HL-60 (cell line): ENCODE results near the gene ARSD.

ENCODE experiments used
- GABPA ChIP-seq: IDR thresholded peaks from 2 replicates; pipeline ENCODE4 v1.6.1; 2012; ENCODE audit warnings: low read depth
- POLR2AphosphoS5 ChIP-seq: IDR thresholded peaks from 2 replicates; pipeline ENCODE4 v1.6.1; 2012; ENCODE audit warnings: low read depth
- TF ChIP-seq, protein P1 (sequence below): IDR thresholded peaks from one replicate; pipeline ENCODE4 v1.5.1; 2011; ENCODE audit warnings: low read length, control low read depth, inconsistent platforms; ENCODE audit not compliant: insufficient read depth
- TF ChIP-seq, protein P2 (sequence below): IDR thresholded peaks from 2 replicates; pipeline ENCODE4 v1.6.1; 2012; ENCODE audit warnings: low read depth; ENCODE audit not compliant: insufficient replicate concordance

GRCh38 chrX:2871831-2872230 lies 57.3 kb downstream of the ARSD start:
- TF ChIP-seq, protein P1, sequence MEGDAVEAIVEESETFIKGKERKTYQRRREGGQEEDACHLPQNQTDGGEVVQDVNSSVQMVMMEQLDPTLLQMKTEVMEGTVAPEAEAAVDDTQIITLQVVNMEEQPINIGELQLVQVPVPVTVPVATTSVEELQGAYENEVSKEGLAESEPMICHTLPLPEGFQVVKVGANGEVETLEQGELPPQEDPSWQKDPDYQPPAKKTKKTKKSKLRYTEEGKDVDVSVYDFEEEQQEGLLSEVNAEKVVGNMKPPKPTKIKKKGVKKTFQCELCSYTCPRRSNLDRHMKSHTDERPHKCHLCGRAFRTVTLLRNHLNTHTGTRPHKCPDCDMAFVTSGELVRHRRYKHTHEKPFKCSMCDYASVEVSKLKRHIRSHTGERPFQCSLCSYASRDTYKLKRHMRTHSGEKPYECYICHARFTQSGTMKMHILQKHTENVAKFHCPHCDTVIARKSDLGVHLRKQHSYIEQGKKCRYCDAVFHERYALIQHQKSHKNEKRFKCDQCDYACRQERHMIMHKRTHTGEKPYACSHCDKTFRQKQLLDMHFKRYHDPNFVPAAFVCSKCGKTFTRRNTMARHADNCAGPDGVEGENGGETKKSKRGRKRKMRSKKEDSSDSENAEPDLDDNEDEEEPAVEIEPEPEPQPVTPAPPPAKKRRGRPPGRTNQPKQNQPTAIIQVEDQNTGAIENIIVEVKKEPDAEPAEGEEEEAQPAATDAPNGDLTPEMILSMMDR = no peak
- TF ChIP-seq POLR2AphosphoS5 = no peak
- TF ChIP-seq, protein P2, sequence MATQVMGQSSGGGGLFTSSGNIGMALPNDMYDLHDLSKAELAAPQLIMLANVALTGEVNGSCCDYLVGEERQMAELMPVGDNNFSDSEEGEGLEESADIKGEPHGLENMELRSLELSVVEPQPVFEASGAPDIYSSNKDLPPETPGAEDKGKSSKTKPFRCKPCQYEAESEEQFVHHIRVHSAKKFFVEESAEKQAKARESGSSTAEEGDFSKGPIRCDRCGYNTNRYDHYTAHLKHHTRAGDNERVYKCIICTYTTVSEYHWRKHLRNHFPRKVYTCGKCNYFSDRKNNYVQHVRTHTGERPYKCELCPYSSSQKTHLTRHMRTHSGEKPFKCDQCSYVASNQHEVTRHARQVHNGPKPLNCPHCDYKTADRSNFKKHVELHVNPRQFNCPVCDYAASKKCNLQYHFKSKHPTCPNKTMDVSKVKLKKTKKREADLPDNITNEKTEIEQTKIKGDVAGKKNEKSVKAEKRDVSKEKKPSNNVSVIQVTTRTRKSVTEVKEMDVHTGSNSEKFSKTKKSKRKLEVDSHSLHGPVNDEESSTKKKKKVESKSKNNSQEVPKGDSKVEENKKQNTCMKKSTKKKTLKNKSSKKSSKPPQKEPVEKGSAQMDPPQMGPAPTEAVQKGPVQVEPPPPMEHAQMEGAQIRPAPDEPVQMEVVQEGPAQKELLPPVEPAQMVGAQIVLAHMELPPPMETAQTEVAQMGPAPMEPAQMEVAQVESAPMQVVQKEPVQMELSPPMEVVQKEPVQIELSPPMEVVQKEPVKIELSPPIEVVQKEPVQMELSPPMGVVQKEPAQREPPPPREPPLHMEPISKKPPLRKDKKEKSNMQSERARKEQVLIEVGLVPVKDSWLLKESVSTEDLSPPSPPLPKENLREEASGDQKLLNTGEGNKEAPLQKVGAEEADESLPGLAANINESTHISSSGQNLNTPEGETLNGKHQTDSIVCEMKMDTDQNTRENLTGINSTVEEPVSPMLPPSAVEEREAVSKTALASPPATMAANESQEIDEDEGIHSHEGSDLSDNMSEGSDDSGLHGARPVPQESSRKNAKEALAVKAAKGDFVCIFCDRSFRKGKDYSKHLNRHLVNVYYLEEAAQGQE = no peak
- TF ChIP-seq GABPA = no peak
